Measurements from ENCODE around the gene SLC44A5. TPM values are rescaled to one million over a fixed set of nuclear protein-coding genes. Genes with fewer than 3 reads are reported as not detected.

The SLC44A5 gene
- total RNA-seq, 1 donor from 2014 or later = 4.1 TPM

- Mint-ChIP-seq H3K27ac (no peak overlapping the region), H3K4me3 (no peak overlapping the region), H3K27me3 (ENCODE audit: low read depth) (no peaks in the 10 kb centered on the region), H3K36me3 (no peaks in the 10 kb centered on the region), H3K4me1 (no peaks in the 10 kb centered on the region), H3K9me3 (no peaks in the 10 kb centered on the region)
- no peak for DNase-seq (ENCODE audit: low spot score in 2 of 2, unreplicated experiment in 2 of 2)
- TF ChIP-seq CTCF (IDR thresholded peaks at IDR 0.05; ENCODE audit: unreplicated experiment) = no peak
Measured at GRCh38 chr1:75440274-75440673, 170.6 kb downstream of the SLC44A5 start.

- DNase-seq (ENCODE audit: low spot score in 2 of 2, unreplicated experiment in 2 of 2) = no peak
- no peaks in the 10 kb centered on the region for H3K36me3 Mint-ChIP-seq
Measured at GRCh38 chr1:75438355-75438754, 172.6 kb downstream of the SLC44A5 start.

GRCh38 chr1:75431843-75432242, 179.1 kb downstream of the SLC44A5 start:
- no peak for DNase-seq (ENCODE audit: low spot score in 2 of 2, unreplicated experiment in 2 of 2)
- Mint-ChIP-seq H3K36me3 (no peaks in the 10 kb centered on the region), H3K4me1 (peaks cover 9% of the 10 kb centered on the region), H3K27me3 (ENCODE audit: low read depth) (no peaks in the 10 kb centered on the region), H3K9me3 (no peaks in the 10 kb centered on the region), H3K4me3 (no peak overlapping the region), H3K27ac (no peak overlapping the region)
- no peak for TF ChIP-seq CTCF (IDR thresholded peaks at IDR 0.05; ENCODE audit: unreplicated experiment)

More at GRCh38 chr1:75438355-75438754, 172.6 kb downstream of the SLC44A5 start:
- Mint-ChIP-seq H3K27me3 (ENCODE audit: low read depth) (no peaks in the 10 kb centered on the region), H3K27ac (no peak overlapping the region), H3K9me3 (no peaks in the 10 kb centered on the region), H3K4me3 (no peak overlapping the region), H3K4me1 (no peaks in the 10 kb centered on the region)
- no peak for TF ChIP-seq CTCF (IDR thresholded peaks at IDR 0.05; ENCODE audit: unreplicated experiment)

GRCh38 chr1:75430526-75430925, 180.4 kb downstream of the SLC44A5 start:
- Mint-ChIP-seq H3K36me3 (no peaks in the 10 kb centered on the region), H3K27me3 (ENCODE audit: low read depth) (no peaks in the 10 kb centered on the region), H3K4me3 (no peak overlapping the region), H3K4me1 (peaks cover 9% of the 10 kb centered on the region), H3K9me3 (no peaks in the 10 kb centered on the region), H3K27ac (no peak overlapping the region)
- no peak for TF ChIP-seq CTCF (IDR thresholded peaks at IDR 0.05; ENCODE audit: unreplicated experiment)
- DNase-seq (ENCODE audit: low spot score in 2 of 2, unreplicated experiment in 2 of 2) = no peak

- H3K4me1 Mint-ChIP-seq = peaks cover 3% of the 10 kb centered on the region
Measured at GRCh38 chr1:75426688-75427087, 184.2 kb downstream of the SLC44A5 start.

More at GRCh38 chr1:75426688-75427087, 184.2 kb downstream of the SLC44A5 start:
- H3K36me3 Mint-ChIP-seq = no peaks in the 10 kb centered on the region
- H3K27ac Mint-ChIP-seq = no peak overlapping the region
- no peak for TF ChIP-seq CTCF (IDR thresholded peaks at IDR 0.05; ENCODE audit: unreplicated experiment)
- no peaks in the 10 kb centered on the region for H3K27me3 Mint-ChIP-seq (ENCODE audit: low read depth)
- no peaks in the 10 kb centered on the region for H3K9me3 Mint-ChIP-seq
- no peak overlapping the region for H3K4me3 Mint-ChIP-seq
- no peak for DNase-seq (ENCODE audit: low spot score in 2 of 2, unreplicated experiment in 2 of 2)
